HG03457 (cell line): ENCODE results near the gene C1QA.
"Not testable (repeated sequence)": the region's sequence is repeated elsewhere in the genome, so short reads cannot be mapped to it uniquely, and the experiment has no call there.

ENCODE experiments used
- ATAC-seq: cut with Tn5 transposase; IDR thresholded peaks from one replicate; pipeline ENCODE4 v1.9.1; 2021; ENCODE audit warnings: moderate number of reproducible peaks; ENCODE audit not compliant: unreplicated experiment

The C1QA gene

GRCh38 chr1:22671999-22672398 lies 35.6 kb downstream of the C1QA start:
- ATAC-seq, result no peak

DNA sequence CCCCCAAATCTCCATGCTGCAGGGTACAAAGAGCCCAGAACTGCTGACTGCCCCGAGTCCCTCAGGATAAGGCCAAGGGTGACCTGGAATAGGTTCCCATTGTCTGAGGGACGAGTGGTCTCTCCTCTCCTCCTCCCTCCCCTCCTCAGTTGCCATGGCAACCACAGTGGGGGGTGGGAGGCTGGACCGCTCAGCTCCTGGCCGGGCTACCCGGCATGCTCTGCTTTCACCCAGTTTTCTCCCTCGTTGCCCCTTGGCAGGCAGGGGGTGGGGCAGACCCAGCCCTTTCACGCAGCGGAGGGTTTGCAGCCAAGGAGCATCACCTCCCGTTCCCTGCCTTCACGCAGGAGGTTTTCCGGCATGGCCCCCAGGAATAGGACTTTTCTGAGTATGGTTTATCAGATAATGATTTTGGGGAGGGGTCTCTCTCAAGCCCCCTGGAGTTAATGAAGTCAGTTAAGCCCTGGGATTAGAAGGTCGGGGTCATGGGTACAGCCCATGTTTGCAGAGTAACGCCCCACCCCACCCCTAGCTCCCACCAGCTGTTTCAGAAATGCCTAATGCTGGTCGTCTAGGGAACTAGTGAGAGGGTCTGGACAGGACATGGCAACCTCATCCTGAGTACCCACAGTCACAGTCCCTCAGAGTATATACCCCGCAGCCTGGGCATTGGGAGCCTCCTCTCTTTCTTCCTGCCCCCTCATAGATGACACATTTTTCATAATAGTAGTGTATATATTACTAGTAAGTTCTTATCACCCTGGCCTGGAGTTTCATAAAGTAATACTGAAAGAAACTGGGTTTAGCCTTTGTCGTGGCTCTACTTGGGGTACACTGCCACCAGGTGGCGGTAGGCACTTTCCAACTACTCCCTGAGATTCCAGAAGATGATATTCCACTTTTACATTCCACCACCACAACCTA lies 37.3 kb downstream of the C1QA start:
- ATAC-seq, result no peak

DNA sequence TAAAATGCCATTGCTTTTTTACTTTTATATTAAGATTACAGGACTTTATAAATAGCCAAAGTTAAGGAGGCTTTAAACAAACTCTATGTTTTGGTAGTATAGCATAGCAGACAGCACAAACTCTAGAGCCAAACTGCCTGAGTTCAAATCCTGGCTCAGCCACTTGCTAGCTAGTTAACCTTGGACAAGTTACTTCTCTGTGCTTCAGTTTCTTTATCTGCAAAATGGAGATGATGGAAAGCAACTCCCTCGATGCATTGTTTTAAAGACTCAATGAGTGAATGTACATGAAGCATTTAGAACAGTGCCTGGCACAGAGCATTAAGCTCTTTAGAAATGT lies 38.0 kb downstream of the C1QA start:
- ATAC-seq, result no peak

GRCh38 chr1:22676151-22676550 lies 39.7 kb downstream of the C1QA start:
- not testable (repeated sequence) for ATAC-seq

- ATAC-seq, result no peak
Measured at GRCh38 chr1:22676916-22677583, 40.6 kb downstream of the C1QA start.

- no peak for ATAC-seq
Measured at GRCh38 chr1:22677931-22678896, 41.8 kb downstream of the C1QA start.

DNA sequence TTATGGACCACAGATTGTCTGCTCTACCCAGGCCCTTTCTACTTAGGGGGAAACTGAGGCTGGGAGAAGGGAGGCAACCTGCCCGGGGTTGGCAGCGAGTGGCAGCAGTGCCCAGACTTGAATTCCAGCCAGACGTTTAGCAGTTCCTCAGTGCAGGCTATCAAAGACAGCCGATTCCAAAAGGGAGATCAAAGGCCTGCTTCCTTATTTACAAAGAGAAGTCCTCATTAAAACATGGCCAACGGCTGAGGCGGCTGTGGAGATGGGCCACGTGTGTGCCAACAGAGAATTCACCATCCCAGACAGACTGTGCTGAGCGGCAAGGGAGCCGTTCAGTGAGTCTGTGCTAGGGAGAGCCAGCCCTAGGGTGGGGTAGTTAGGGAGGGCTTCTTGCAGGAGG lies 44.3 kb downstream of the C1QA start:
- ATAC-seq, result no peak

GRCh38 chr1:22681556-22682276 lies 45.3 kb downstream of the C1QA start:
- no peak for ATAC-seq

DNA sequence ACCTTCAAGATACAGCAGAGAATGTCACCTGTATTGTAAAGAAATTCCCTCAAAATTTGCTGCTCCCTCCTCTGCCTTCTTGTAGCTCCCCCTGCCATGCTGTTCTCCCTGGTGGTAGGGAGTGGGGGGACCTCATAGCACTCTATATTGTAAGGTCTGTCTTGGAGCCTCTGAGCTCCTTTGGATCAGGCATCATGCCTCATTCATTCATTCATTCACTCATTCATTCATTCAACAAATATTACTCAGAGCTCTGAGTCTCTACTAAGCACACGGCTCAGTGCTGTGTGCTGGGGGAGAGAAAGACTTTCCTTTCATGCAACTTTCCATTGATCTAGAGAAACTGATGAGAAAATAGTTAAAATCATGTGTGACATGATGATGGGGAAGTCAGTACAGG lies 47.1 kb downstream of the C1QA start:
- no peak for ATAC-seq

DNA sequence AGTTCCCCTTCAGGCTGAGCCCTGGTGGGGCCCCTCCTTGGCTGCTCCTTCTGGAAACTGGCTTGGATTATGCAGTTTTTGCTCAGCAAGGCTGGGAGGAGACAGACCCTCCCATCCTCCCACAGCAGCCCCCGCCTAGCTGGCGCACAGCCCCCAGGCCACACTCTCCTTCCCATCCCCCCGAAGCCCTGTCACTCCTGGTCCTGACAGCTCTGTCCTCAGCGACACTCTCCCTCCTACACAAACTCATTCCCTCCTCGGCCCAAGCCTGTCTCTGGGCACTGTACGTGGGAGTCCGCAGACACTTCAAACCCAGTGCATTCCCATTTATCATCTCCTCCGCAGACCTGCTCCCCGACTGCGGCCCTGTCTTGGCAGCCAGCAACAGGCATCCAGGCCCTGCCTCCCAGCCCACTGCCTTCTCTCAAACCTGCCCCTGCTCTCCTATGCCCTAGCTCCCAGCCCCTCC lies 49.2 kb downstream of the C1QA start:
- no peak for ATAC-seq

- no peak for ATAC-seq
Measured at GRCh38 chr1:22687191-22687590, 50.8 kb downstream of the C1QA start.

GRCh38 chr1:22688466-22688865 lies 52.0 kb downstream of the C1QA start:
- no peak for ATAC-seq
